GF-D8 (cell line): Measurements from ENCODE around the gene STK32C.

Experiments
- DNase-seq: peaks from one replicate; lab custom pipeline; 2025; lab: John Stamatoyannopoulos, UW

The STK32C gene

GRCh38 chr10:132209978-132210530 lies 97.7 kb downstream of the STK32C start:
- no peak for DNase-seq

- no peak for DNase-seq
These were observed 98.6 kb downstream of the STK32C start for GRCh38 chr10:132209130-132209529.

DNA sequence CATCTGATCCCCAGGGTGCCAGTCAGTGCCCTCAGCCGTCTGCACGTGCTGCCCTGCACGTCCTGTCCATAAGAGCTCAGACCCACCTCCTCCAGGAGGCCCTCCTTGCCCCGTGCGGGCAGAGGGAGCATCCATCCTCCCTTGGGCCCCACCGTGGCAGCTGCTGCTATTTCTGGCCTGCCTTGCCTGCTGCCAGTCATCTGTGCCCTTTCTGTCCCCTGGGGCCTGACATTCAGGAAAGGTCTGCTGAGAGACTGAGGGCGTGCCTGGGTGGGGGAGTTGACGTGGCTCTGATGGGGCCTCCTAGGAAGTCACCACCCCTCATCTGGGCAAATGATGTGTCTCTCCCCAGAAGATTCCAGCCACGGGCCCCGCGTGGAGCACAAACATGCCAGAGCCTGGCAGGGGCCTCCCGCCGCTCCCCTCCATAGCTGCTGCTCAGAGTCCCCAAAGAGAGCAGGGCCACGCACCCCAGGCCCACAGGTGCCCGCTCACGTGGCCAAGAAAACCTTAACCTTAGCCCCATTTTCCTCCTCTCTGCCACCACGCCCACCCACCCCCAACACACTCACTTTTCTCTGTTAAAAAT lies 99.2 kb downstream of the STK32C start:
- DNase-seq = no peak

- no peak for DNase-seq
These were observed 100.0 kb downstream of the STK32C start for GRCh38 chr10:132207536-132208461.

GRCh38 chr10:132206806-132207535 lies 100.8 kb downstream of the STK32C start:
- no peak for DNase-seq

- no peak for DNase-seq
These were observed 101.4 kb downstream of the STK32C start for GRCh38 chr10:132206377-132206745.

DNA sequence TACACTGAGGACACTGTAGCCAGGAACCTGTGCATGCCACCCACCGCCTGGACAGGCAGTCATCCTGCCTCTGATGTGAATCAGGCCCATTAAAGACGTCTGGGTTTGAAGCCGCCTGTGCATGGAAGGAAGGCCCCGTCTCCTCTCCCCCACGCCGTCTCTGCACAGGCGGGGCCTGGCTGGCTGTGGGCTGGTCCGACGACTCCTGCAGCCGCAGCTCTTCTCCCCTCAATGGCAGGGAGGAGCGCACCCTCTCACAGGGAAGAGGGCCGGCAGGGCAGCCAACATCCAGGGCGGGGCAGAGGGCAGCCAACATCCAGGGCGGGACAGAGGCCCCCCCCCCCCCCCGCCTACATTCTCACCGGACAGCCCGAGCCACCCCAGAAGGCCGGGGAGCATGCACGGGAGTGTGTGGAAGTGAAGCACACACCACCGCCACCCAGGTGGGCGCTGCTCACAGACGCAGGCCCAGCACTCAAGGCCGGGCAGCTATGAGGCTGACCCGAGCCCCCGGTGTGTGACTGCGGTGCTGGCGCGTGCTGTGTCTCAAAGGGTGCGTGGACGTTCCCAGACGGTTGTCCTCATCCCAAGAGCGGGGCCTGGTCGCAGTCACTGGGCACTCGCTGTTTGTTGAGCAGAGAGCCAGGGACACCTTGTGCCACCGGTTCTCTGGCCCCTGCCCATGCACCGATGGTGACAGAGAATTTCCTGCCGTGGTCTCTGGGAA lies 101.9 kb downstream of the STK32C start:
- no peak for DNase-seq

DNA sequence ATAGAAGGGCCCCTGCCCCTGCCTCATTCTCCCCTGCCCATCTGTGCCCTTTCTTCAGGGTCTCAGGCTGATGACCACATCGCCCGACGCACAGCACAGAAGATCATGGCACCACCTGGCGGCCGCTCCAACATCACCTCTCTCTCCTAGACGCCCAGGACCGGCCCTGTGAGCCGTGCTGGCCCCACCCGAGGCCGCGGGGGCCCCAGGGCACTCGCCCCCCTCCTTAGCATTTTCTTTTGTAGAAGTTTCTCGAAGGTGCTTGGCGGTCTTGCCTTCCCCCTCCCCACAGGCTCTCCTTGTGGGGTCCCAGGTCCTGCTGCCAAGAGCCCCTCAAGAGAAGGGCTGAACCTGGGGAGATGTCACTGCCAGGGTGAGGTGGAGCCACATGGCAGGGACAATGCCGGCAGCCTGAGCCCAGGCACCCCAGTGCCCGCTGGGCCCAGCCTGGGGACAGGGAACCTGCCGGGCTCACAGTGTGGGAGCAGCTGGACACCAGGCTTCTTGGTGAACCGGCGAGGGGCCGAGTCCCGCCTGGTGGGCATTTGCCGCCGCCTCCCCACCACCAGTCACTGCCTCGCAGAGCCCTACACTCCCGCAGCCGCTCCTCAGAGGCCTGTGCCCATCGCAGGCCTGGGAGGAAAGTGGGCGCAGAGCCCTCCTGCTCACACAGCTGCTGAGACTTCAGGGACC lies 102.8 kb downstream of the STK32C start:
- DNase-seq = no peak

DNA sequence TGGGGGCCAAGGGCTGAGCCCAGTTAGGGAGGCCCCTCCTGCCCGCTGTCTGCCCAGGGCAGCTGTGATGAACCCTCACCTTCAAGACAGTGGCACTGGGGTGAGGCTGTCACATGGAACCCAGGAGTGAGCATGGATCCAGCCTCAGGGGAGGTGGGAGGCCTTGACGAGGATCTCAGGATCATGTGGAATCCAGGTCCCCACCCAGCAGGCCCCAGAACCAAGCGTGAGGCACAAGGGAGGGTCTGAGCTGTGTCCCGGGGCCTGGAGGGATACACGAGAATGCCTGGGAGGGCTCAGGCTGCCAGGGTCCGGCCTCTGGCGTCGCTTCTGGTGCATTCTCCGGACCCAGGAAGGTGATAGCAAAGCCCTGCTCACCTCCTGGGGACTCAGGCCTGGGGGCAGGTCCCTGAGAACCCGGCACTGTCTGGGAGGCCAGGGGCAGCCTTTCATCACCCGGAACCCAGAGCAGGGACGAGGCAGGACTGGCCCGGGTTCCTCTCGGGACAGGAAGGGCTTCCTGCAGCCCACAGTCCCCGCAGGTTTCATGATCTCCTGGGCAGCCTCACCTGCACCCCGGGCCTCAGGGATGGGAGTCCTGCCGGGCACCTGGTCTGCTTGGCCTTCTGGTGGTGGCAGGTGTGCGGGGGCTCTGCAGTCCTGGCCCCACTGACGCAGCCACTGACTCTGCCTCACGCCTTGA lies 103.5 kb downstream of the STK32C start:
- DNase-seq = no peak

DNA sequence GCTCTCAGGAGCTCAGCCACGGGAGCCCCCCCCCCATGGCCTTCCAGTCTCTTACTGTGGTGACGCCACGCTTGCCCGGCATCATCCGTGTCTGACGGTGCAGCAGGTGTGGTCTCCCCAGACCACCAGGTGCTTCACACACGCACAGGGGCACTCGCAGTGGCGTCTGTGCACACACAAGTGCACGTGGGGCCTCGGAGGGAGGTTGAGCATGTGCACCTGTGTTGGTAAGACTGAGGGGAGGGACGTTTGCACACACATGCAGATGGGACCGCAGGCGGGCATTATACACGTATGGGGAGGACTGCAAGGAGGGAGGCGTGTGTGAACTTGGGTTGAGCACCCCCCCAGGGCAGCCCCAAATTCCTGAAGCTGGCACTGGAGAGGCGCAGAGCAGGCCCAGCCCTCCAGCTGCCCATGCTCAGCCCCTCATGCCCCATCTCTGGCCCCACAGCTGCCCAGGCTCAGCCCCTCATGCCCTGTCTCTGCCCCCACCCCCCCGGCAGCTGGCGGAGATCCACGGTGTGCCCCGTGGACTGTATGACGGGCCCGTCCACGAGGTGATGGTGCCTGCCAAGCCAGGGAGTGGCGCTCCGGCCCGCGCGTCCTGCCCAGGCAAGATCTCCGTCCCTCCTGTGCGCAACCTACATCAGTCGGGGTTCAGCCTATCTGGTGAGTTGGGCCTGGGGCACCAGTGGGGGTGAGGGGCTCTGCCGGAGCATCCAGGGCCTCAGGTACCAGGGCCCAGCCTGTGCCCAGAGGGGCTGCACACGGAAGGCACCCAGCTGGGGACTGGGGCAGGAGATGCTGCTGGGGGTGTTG lies 104.3 kb downstream of the STK32C start:
- DNase-seq = no peak

DNA sequence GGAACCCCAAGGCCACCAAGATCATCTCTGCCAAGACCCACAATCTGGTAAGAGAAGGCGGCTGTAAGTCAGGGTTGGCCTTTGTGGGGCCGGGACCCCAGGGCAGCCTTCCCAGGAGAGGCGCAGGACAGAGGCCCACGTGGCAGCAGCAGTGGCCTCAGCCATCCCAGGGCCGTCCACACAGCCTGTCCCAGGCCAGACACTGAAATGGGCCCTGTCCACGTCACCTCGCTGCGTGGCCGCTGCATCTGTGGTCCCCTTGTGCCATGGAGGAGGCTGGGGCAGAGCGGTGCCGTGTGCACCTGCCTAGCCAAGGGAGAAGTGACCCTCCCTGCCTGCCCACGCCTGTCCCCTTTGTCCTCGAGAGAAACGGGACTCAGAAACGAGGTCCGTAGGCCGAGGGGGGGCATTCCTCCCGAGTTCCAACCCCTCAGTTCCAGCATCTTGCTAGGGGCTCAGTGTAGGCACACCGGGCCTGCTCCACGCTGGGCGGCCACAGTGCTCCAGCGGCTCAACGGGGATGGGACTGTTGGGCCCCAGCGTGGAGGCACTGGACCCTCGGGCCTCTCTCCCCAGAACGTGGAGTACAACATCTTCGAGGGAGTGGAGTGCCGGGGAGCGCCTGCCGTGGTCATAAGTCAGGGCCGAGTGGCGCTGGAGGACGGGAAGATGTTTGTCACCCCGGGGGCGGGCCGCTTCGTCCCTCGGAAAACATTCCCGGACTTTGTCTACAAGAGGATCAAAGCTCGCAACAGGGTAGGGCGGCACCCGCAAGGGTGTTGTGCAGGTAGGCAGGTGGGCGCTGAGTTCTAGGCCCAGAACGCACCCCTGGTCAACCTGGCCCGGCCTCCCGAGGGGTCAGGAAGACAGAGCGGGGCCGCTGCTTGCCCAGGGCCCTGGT lies 105.4 kb downstream of the STK32C start:
- DNase-seq = no peak

DNA sequence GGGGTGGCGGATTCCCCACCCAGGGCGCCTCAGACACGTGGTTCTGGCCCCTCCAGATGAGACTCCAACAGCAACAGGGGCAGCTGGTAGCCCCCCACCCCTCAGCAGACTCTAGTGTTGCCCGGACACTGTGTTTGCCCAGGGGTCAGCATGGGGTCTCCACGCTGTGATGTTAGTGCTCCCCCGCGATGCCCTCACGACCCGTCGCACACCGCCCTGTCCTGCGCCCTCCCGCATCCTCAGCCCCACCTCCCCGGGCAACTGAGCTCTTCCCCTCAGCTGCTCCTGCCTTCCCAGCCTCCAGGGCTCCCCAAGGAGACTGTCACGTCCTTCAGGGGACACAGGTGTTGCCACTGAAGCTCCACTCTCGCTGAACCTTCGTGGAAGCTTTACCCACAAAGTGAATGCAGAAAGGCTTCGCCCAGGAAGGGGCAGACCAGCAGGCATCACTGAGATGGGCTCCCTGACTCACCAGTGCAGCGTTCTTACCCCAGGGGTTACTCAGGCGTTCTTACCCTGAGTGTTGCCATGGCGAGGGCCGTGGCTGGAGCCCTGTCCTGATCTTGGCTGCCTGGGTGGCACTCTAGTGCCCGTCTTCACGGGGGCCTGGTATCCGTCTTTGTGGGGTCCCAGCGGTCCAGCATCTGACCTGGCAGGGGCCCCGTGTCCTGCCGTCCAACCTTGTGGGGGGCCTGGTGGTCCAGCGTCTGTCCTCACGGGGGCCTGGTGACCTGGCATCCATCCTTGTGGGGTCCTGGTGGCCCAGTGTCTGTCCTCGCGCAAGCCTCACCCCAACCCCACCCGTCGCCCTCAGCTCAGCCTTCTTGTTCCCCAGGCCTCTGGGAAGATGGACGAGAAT lies 106.4 kb downstream of the STK32C start:
- no peak for DNase-seq

GRCh38 chr10:132200344-132201110 lies 107.2 kb downstream of the STK32C start:
- no peak for DNase-seq

DNA sequence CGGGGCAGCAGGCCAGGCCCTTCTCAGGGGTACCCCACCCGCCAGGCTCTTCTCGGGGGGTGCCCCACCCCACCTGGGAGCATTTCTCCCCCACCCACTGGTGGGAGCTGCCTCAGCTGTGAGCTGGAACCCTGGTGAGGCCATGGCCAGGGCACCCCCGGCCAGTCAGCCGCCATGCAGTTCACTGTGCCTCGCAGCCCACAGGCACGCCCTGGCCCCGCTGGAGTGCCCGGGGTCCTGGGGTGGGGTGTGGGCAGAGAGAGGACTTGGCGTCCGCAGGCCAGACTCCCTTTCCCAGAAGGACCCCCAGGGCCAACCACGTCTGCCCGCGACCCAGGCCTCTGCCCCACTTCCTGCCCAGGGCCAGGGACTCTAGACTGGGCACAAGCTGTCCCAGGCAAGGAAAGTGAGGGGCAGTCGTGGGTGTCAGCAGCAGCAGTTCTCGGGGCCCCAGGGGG lies 107.9 kb downstream of the STK32C start:
- no peak for DNase-seq

DNA sequence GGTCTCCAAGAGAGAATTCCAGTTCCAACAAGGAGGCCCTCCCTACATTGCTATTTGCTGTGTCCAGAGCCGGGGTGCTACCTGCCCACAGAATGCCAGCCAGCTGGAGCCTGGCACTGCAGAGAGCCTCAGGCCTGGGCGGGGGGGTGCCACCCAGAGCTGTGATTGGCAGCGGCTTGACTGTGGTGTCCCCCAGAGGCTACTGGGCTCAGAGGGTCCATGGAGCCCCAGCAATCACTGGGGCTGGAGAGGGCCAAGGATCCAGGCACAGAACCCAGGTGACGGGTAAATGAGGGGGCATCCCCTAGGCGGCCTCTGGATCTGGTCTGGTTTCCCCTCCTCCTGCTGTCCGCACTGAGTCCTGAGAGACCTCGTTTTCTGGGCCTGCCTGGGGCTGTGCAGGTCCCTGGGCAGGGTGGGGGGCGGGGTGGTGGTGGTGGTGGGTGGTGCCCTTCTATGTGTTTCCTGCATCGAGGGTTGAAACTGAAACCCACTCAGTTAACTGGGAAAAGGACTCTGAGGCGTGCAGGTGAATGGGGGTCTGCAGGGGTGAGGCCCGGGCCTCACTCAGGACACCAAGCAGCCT lies 108.4 kb downstream of the STK32C start:
- DNase-seq = no peak

DNA sequence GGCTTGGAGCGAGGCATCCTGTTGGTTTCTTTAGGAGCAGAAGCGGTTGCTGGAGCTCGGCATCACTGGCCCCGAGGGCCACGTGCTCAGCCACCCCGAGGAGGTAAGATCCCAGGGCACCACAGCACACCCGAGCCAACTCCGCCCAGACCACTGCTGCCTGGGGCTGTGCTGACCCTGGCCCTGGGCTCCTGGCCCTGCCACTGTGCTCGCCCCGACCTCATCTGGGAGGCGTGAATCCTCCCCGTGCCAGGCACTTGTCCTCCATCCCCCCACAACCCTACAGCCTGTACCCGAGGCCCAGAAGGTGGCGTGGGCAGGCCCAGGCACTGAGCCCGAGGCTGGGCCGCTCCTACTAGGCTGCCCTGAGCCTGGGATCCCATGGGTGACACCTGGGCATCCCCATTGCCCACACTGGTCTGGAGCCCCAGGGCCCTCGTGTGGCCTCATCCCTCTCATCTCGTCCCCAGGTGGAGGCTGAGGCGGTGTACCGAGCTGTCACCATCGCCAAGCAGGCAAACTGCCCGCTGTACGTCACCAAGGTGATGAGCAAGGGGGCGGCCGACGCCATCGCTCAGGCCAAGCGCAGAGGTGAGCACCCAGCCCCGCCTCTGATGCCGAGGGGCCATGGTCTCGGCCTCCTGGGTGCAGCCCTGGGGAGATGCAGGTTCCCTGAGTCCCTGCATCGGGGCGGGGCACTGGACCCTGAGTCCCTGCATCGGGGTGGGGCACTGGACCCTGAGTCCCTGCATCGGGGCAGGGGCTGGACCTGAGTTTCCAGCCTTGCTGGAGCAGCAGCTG lies 109.2 kb downstream of the STK32C start:
- no peak for DNase-seq
